SK-N-SH (cell line): Measurements from ENCODE around the gene ISM1. TPM values are rescaled to one million over a fixed set of nuclear protein-coding genes. Genes with fewer than 3 reads are reported as not detected.

Source experiments
- CTCF ChIA-PET: fragments of 300-600, 350-600 bp; formaldehyde crosslinking; extraction: SDS; loops from one replicate; lab custom pipeline; 2021; lab: Yijun Ruan, JAX
- POLR2A ChIA-PET: fragments of 350-600 bp; sonication (Branson Sonifier 250); formaldehyde crosslinking; extraction: SDS; loops from one replicate; lab custom pipeline; 2020; ENCODE audit warnings: antibody characterized with exemption, inconsistent platforms; lab: Yijun Ruan, JAX
- DNase-seq: peaks from one replicate; pipeline ENCODE4 v3.0.0; 2012
- H2AFZ ChIP-seq: fragments of 200-600 bp; sonication (generic); 2 replicates; pipeline ENCODE4 v1.8.1; 2016; ENCODE audit warnings: antibody characterized with exemption, mild to moderate bottlenecking, low read depth
- H3F3A ChIP-seq: fragments of 200-600 bp; sonication (generic); replicated peaks from 2 replicates; pipeline ENCODE3; 2016; ENCODE audit warnings: antibody characterized with exemption, mild to moderate bottlenecking; ENCODE audit not compliant: insufficient read depth
- H3K27ac ChIP-seq, 2 experiments: fragments of 200-500 bp in 1 of 2; fragments of 200-600 bp in 1 of 2; sonication (Bioruptor generic) in 1 of 2; sonication (generic), shearing (Covaris generic) in 1 of 2; 2 replicates each; pipeline versions ENCODE4 v1.5.1 to v1.6.1; 2014 to 2016; ENCODE audit warnings: low read depth in 2 of 2, inconsistent platforms in 1 of 2, low read length in 1 of 2, mild to moderate bottlenecking in 1 of 2, mixed read lengths in 1 of 2
- H3K27me3 ChIP-seq: fragments of 200-600 bp; sonication (generic), shearing (Covaris generic); 2 replicates; pipeline ENCODE4 v1.6.1; 2016; ENCODE audit warnings: mixed run types; ENCODE audit not compliant: insufficient read depth
- H3K36me3 ChIP-seq, 2 experiments: fragments of 200-500 bp in 1 of 2; fragments of 200-600 bp in 1 of 2; sonication (Bioruptor generic) in 1 of 2; sonication (generic) in 1 of 2; replicated peaks in 1 of 2; 2 replicates each; pipeline versions ENCODE3 to v1.5.1; 2014 to 2016; ENCODE audit warnings: low read length in 1 of 2, mild to moderate bottlenecking in 1 of 2; ENCODE audit not compliant: insufficient read depth in 2 of 2, control insufficient read depth in 1 of 2
- H3K4me1 ChIP-seq, 2 experiments: fragments of 200-500 bp in 1 of 2; fragments of 200-600 bp in 1 of 2; sonication (Bioruptor generic) in 1 of 2; sonication (generic), shearing (Covaris generic) in 1 of 2; 2 replicates each; pipeline versions ENCODE4 v1.5.1 to v1.6.1; 2014 to 2016; ENCODE audit warnings: low read depth in 1 of 2, low read length in 1 of 2, mixed run types in 1 of 2; ENCODE audit not compliant: insufficient read depth in 2 of 2, control insufficient read depth in 1 of 2
- H3K4me2 ChIP-seq: fragments of 200-600 bp; sonication (generic), shearing (Covaris generic); 2 replicates; pipeline ENCODE4 v1.6.1; 2017; ENCODE audit warnings: mixed run types
- H3K4me3 ChIP-seq, 2 experiments: fragments of 200-500 bp in 1 of 2; fragments of 200-600 bp in 1 of 2; sonication (Bioruptor generic) in 1 of 2; sonication (generic), shearing (Covaris generic) in 1 of 2; 2 replicates each; pipeline versions ENCODE4 v1.5.1 to v1.8.1; 2014 to 2016; ENCODE audit warnings: low read depth in 2 of 2, inconsistent platforms in 1 of 2, low read length in 1 of 2, mild to moderate bottlenecking in 1 of 2, mixed read lengths in 1 of 2, moderate library complexity in 1 of 2
- H3K79me2 ChIP-seq: fragments of 200-600 bp; sonication (generic); 2 replicates; pipeline ENCODE4 v1.8.1; 2017; ENCODE audit warnings: mild to moderate bottlenecking; ENCODE audit not compliant: insufficient read depth
- H3K9ac ChIP-seq: fragments of 200-600 bp; sonication (generic); 2 replicates; pipeline ENCODE4 v1.6.1; 2017; ENCODE audit warnings: mixed run types
- H3K9me2 ChIP-seq: fragments of 200-600 bp; sonication (generic); 2 replicates; pipeline ENCODE4 v1.6.1; 2017; ENCODE audit warnings: mixed run types
- H3K9me3 ChIP-seq: fragments of 200-600 bp; sonication (generic); 2 replicates; pipeline ENCODE4 v1.6.1; 2017; ENCODE audit warnings: mixed run types, mild to moderate bottlenecking, moderate library complexity
- H4K20me1 ChIP-seq: fragments of 200-600 bp; sonication (generic); 2 replicates; pipeline ENCODE4 v1.6.1; 2017; ENCODE audit warnings: mild to moderate bottlenecking, mixed run types; ENCODE audit not compliant: insufficient read depth
- CHD2 ChIP-seq: fragments of 150-350 bp; IDR thresholded peaks from 2 replicates; pipeline ENCODE4 v1.6.1; 2018; ENCODE audit warnings: low read length; ENCODE audit not compliant: partially characterized antibody
- GABPA ChIP-seq: IDR thresholded peaks from 2 replicates; pipeline ENCODE4 v1.4.0; 2012; ENCODE audit warnings: low read depth, mild to moderate bottlenecking
- IRF3 ChIP-seq: fragments of 150-350 bp; IDR thresholded peaks from 2 replicates; pipeline ENCODE4 v1.6.1; 2016; ENCODE audit warnings: mild to moderate bottlenecking, low read depth, low read length
- MXI1 ChIP-seq: IDR thresholded peaks from 2 replicates; pipeline ENCODE4 v1.6.1; 2012; ENCODE audit warnings: mild to moderate bottlenecking, low read depth, low read length, improper control_type of control experiment
- RFX5 ChIP-seq: IDR thresholded peaks from 2 replicates; pipeline ENCODE4 v1.6.1; 2012; ENCODE audit warnings: mild to moderate bottlenecking, improper control_type of control experiment, low read length
- TAF1 ChIP-seq: IDR thresholded peaks from 2 replicates; pipeline ENCODE4 v1.6.1; 2012; ENCODE audit warnings: low read depth, mild to moderate bottlenecking, low read length, moderate library complexity, borderline replicate concordance
- USF1 ChIP-seq: IDR thresholded peaks from 2 replicates; pipeline ENCODE4 v1.4.0; 2012; ENCODE audit warnings: low read depth, borderline replicate concordance
- WGBS: methylation state at CpG from one replicate; pipeline ENCODE4 v1.1.6; 2017; ENCODE audit warnings: low lambda C conversion rate; 5-methylcytosine and 5-hydroxymethylcytosine counted together
- polyA plus RNA-seq, 3 experiments: library from polyadenylated mRNA; depleted of rRNA; stranded (reverse); fragments of >200 nt; gene quantifications; 2 replicates each; pipeline ENCODE4 v1.2.3, GENCODE V29; 2012
- TF ChIP-seq, protein P1 (sequence below): fragments of 200-600 bp; sonication (generic); IDR thresholded peaks from 2 replicates; pipeline ENCODE4 v1.6.1; 2017; ENCODE audit warnings: antibody characterized with exemption, mild to moderate bottlenecking, moderate library complexity
- TF ChIP-seq, protein P2 (sequence below): IDR thresholded peaks from 2 replicates; pipeline ENCODE4 v1.6.1; 2012; ENCODE audit warnings: mild to moderate bottlenecking, low read depth, low read length, moderate library complexity

Gene ISM1
- polyA plus RNA-seq, 1 of the 3 experiments (the other 2 are of a cell fraction): not detected

DNA sequence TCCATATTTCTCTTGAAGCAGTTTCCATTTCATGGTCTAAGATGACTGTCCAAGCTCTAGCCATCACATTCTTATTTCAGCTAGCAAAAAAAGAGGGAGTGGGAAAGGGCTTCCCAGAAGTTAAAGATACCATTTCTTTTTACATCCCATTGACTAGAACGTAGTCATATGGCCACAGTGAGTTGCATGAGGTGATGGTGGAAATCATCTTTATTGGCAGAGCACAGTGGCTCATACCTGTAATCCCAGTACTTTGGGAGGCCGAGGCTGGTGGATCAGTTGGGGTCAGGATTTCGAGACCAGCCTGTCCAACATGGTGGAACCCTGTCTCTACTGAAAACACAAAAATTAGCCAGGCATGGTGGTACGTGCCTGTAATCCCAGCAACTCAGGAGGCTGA lies 99.6 kb downstream of the ISM1 start:
- H3K4me1 ChIP-seq: no peaks in the 10 kb centered on the region; a peak in 1 of 4 replicates
- no peak for TF ChIP-seq TAF1
- TF ChIP-seq GABPA: no peak
- no peak for TF ChIP-seq CHD2
- TF ChIP-seq RFX5: no peak
- TF ChIP-seq, protein P1, sequence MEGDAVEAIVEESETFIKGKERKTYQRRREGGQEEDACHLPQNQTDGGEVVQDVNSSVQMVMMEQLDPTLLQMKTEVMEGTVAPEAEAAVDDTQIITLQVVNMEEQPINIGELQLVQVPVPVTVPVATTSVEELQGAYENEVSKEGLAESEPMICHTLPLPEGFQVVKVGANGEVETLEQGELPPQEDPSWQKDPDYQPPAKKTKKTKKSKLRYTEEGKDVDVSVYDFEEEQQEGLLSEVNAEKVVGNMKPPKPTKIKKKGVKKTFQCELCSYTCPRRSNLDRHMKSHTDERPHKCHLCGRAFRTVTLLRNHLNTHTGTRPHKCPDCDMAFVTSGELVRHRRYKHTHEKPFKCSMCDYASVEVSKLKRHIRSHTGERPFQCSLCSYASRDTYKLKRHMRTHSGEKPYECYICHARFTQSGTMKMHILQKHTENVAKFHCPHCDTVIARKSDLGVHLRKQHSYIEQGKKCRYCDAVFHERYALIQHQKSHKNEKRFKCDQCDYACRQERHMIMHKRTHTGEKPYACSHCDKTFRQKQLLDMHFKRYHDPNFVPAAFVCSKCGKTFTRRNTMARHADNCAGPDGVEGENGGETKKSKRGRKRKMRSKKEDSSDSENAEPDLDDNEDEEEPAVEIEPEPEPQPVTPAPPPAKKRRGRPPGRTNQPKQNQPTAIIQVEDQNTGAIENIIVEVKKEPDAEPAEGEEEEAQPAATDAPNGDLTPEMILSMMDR: no peak
- no peak for TF ChIP-seq IRF3
- no peaks in the 10 kb centered on the region for H3K27me3 ChIP-seq
- H3K36me3 ChIP-seq: no peaks in the 10 kb centered on the region
- H3K4me2 ChIP-seq: no peak overlapping the region
- DNase-seq: no peak
- WGBS: 43% methylated on average over 4 of the region's 4 CpGs
- H3K27ac ChIP-seq: no peak overlapping the region
- no peaks in the 10 kb centered on the region for H3K9me3 ChIP-seq
- CTCF ChIA-PET: interaction anchor here (1.1 kb wide), 1 partner anchor 11 kb away, joined by 3 read pairs; no protein-coding TSS in a partner anchor
- no peak overlapping the region for H2AFZ ChIP-seq
- no peaks in the 10 kb centered on the region for H4K20me1 ChIP-seq
- no peak overlapping the region for H3K4me3 ChIP-seq
- H3F3A ChIP-seq: no peaks in the 10 kb centered on the region
- H3K9ac ChIP-seq: no peak overlapping the region
- H3K9me2 ChIP-seq: no peaks in the 10 kb centered on the region
- H3K79me2 ChIP-seq: no peaks in the 10 kb centered on the region
- POLR2A ChIA-PET: no interaction called here

DNA sequence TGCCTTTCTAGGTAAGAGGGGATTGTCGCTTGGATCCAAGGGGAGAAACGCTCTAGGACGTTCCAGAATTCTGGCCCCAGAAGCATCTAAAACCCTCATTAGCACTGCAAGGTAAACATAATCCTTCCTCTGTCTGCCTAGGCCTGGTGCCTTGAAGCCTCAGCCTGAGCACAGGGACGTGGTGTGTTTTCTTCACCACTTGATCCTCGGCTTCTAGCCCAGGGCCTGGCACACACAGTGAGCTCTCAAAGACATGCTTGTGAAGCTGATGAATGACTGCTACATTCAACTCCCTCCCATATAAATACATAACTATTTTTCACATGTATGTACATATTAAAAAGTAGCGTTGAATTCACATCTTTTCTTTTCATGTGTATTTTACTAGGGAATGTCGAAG lies 100.3 kb downstream of the ISM1 start:
- Histone ChIP-seq H3K4me3 (no peak overlapping the region), H3F3A (no peaks in the 10 kb centered on the region), H2AFZ (no peak overlapping the region), H3K9me3 (no peaks in the 10 kb centered on the region), H3K9ac (no peak overlapping the region), H3K36me3 (no peaks in the 10 kb centered on the region), H3K9me2 (no peaks in the 10 kb centered on the region), H4K20me1 (no peaks in the 10 kb centered on the region), H3K4me1 (no peaks in the 10 kb centered on the region; a peak in 1 of 4 replicates), H3K27me3 (no peaks in the 10 kb centered on the region), H3K79me2 (no peaks in the 10 kb centered on the region), H3K4me2 (no peak overlapping the region), H3K27ac (no peak overlapping the region)
- ChIA-PET POLR2A (no interaction called here), CTCF (interaction anchor here (1.1 to 1.9 kb wide), 3 partner anchors 10 to 225 kb away, joined by 3 to 8 read pairs (median 8); no protein-coding TSS in a partner anchor)
- WGBS: 74% methylated on average over 6 of the region's 7 CpGs
- DNase-seq: no peak
- no peak for TF ChIP-seq MXI1
- TF ChIP-seq, protein P2, sequence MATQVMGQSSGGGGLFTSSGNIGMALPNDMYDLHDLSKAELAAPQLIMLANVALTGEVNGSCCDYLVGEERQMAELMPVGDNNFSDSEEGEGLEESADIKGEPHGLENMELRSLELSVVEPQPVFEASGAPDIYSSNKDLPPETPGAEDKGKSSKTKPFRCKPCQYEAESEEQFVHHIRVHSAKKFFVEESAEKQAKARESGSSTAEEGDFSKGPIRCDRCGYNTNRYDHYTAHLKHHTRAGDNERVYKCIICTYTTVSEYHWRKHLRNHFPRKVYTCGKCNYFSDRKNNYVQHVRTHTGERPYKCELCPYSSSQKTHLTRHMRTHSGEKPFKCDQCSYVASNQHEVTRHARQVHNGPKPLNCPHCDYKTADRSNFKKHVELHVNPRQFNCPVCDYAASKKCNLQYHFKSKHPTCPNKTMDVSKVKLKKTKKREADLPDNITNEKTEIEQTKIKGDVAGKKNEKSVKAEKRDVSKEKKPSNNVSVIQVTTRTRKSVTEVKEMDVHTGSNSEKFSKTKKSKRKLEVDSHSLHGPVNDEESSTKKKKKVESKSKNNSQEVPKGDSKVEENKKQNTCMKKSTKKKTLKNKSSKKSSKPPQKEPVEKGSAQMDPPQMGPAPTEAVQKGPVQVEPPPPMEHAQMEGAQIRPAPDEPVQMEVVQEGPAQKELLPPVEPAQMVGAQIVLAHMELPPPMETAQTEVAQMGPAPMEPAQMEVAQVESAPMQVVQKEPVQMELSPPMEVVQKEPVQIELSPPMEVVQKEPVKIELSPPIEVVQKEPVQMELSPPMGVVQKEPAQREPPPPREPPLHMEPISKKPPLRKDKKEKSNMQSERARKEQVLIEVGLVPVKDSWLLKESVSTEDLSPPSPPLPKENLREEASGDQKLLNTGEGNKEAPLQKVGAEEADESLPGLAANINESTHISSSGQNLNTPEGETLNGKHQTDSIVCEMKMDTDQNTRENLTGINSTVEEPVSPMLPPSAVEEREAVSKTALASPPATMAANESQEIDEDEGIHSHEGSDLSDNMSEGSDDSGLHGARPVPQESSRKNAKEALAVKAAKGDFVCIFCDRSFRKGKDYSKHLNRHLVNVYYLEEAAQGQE: no peak
- no peak for TF ChIP-seq USF1
